H9 (cell line): ENCODE measurements around the gene MARCHF6. TPM values are rescaled to one million over a fixed set of nuclear protein-coding genes. Genes with fewer than 3 reads are reported as not detected.

Experiments
- DNase-seq: peaks from one replicate; pipeline ENCODE4 v3.0.0-alpha.2; 2017
- H2AFZ ChIP-seq: one replicate; pipeline ENCODE4 v1.6.1; 2013; ENCODE audit warnings: mild to moderate bottlenecking, low read length, control low read depth, moderate library complexity
- H2AK5ac ChIP-seq: 2 replicates; pipeline ENCODE4 v1.6.1; 2013; ENCODE audit warnings: low read length, control low read depth, mixed read lengths; ENCODE audit not compliant: insufficient read length
- H2BK120ac ChIP-seq: one replicate; pipeline ENCODE4 v1.6.1; 2013; ENCODE audit warnings: low read depth, mild to moderate bottlenecking, low read length, control low read depth, inconsistent platforms; ENCODE audit not compliant: poor library complexity, severe bottlenecking
- H2BK12ac ChIP-seq: 2 replicates; pipeline ENCODE4 v1.6.1; 2013; ENCODE audit warnings: low read length, control low read depth, mixed read lengths, low read depth; ENCODE audit not compliant: insufficient read length
- H2BK15ac ChIP-seq: 2 replicates; pipeline ENCODE4 v1.6.1; 2013; ENCODE audit warnings: low read depth, low read length, control low read depth
- H2BK20ac ChIP-seq: one replicate; pipeline ENCODE4 v1.6.1; 2013; ENCODE audit warnings: low read depth, mild to moderate bottlenecking, low read length, control low read depth, inconsistent platforms; ENCODE audit not compliant: poor library complexity, severe bottlenecking
- H2BK5ac ChIP-seq: 2 replicates; pipeline ENCODE4 v1.6.1; 2013; ENCODE audit warnings: low read length, control low read depth, mixed read lengths; ENCODE audit not compliant: insufficient read length
- H3K14ac ChIP-seq: 2 replicates; pipeline ENCODE4 v1.6.1; 2013; ENCODE audit warnings: low read length, control low read depth; ENCODE audit not compliant: insufficient read depth
- H3K18ac ChIP-seq: 2 replicates; pipeline ENCODE4 v1.6.1; 2013; ENCODE audit warnings: low read depth, mild to moderate bottlenecking, mixed read lengths, low read length, control low read depth; ENCODE audit not compliant: insufficient read length
- H3K23ac ChIP-seq: 2 replicates; pipeline ENCODE4 v1.6.1; 2013; ENCODE audit warnings: low read length, control low read depth, mixed read lengths, low read depth; ENCODE audit not compliant: insufficient read length
- H3K23me2 ChIP-seq: 2 replicates; pipeline ENCODE4 v1.6.1; 2013; ENCODE audit warnings: low read depth, mild to moderate bottlenecking, mixed read lengths, low read length, control low read depth; ENCODE audit not compliant: insufficient read length, poor library complexity, severe bottlenecking
- H3K27ac ChIP-seq: 2 replicates; pipeline ENCODE4 v1.5.1; 2013; ENCODE audit warnings: low read length, control low read depth, mixed read lengths, low read depth; ENCODE audit not compliant: insufficient read length
- H3K27me3 ChIP-seq: 2 replicates; pipeline ENCODE4 v1.6.1; 2013; ENCODE audit warnings: low read length, control low read depth, inconsistent platforms; ENCODE audit not compliant: insufficient read depth
- H3K4ac ChIP-seq: 2 replicates; pipeline ENCODE4 v1.6.1; 2013; ENCODE audit warnings: low read depth, mild to moderate bottlenecking, control low read depth, inconsistent platforms, low read length, moderate library complexity
- H3K4me1 ChIP-seq: 2 replicates; pipeline ENCODE4 v1.6.1; 2013; ENCODE audit warnings: low read length, control low read depth, inconsistent platforms; ENCODE audit not compliant: insufficient read depth
- H3K4me2 ChIP-seq: 2 replicates; pipeline ENCODE4 v1.6.1; 2013; ENCODE audit warnings: low read length, control low read depth, mixed read lengths; ENCODE audit not compliant: insufficient read length, insufficient read depth
- H3K56ac ChIP-seq: 2 replicates; pipeline ENCODE4 v1.6.1; 2013; ENCODE audit warnings: low read depth, mild to moderate bottlenecking, mixed read lengths, low read length, control low read depth; ENCODE audit not compliant: insufficient read length
- H3K79me1 ChIP-seq: 2 replicates; pipeline ENCODE4 v1.6.1; 2013; ENCODE audit warnings: low read depth, mild to moderate bottlenecking, moderate library complexity, low read length, control low read depth, inconsistent platforms; ENCODE audit not compliant: insufficient read depth, poor library complexity, severe bottlenecking
- H3K79me2 ChIP-seq: 2 replicates; pipeline ENCODE4 v1.6.1; 2013; ENCODE audit warnings: low read length, control low read depth, inconsistent platforms; ENCODE audit not compliant: insufficient read depth
- H3K9ac ChIP-seq: 2 replicates; pipeline ENCODE4 v1.6.1; 2013; ENCODE audit warnings: low read length, control low read depth, mixed read lengths; ENCODE audit not compliant: insufficient read length; ENCODE audit errors: extremely low read depth
- H3K9me3 ChIP-seq: one replicate; pipeline ENCODE4 v1.6.1; 2013; ENCODE audit warnings: low read depth, low read length, inconsistent platforms; ENCODE audit not compliant: control insufficient read depth
- H3T11ph ChIP-seq: one replicate; pipeline ENCODE4 v1.6.1; 2013; ENCODE audit warnings: mild to moderate bottlenecking, low read length, control low read depth, inconsistent platforms
- H4K20me1 ChIP-seq: one replicate; pipeline ENCODE4 v1.6.1; 2013; ENCODE audit not compliant: control insufficient read depth, insufficient read length, insufficient read depth
- H4K5ac ChIP-seq: 2 replicates; pipeline ENCODE4 v1.6.1; 2013; ENCODE audit warnings: low read depth, mild to moderate bottlenecking, mixed read lengths, low read length, control low read depth; ENCODE audit not compliant: insufficient read length
- H4K8ac ChIP-seq: replicated peaks from 2 replicates; pipeline ENCODE4 v1.6.1; 2013; ENCODE audit warnings: low read length, control low read depth, mixed read lengths, low read depth; ENCODE audit not compliant: insufficient read length
- H4K91ac ChIP-seq: 2 replicates; pipeline ENCODE4 v1.6.1; 2013; ENCODE audit warnings: low read depth, mild to moderate bottlenecking, moderate library complexity, mixed read lengths, low read length, control low read depth; ENCODE audit not compliant: insufficient read length
- H3K27ac Mint-ChIP-seq, 3 experiments: 2 replicates in 2 of 3; 3 replicates in 1 of 3; pipeline ENCODE4 v1.8.0; 2020 to 2021; ENCODE audit warnings: mixed read lengths in 3 of 3, mild to moderate bottlenecking in 1 of 3, moderate library complexity in 1 of 3
- H3K27me3 Mint-ChIP-seq: 2 replicates; pipeline ENCODE4 v1.8.0; 2021; ENCODE audit warnings: low read depth, mild to moderate bottlenecking, moderate library complexity, mixed read lengths
- H3K36me3 Mint-ChIP-seq, 3 experiments: 2 replicates in 2 of 3; 3 replicates in 1 of 3; pipeline ENCODE4 v1.8.0; 2020 to 2021; ENCODE audit warnings: low read depth in 3 of 3, mixed read lengths in 3 of 3; ENCODE audit not compliant: insufficient read depth in 1 of 3
- H3K4me1 Mint-ChIP-seq, 2 experiments: 2 replicates each; pipeline ENCODE4 v1.8.0; 2020; ENCODE audit warnings: mixed read lengths in 2 of 2
- H3K4me3 Mint-ChIP-seq, 2 experiments: 2 replicates in 1 of 2; 3 replicates in 1 of 2; pipeline ENCODE4 v1.8.0; 2020 to 2021; ENCODE audit warnings: mild to moderate bottlenecking in 2 of 2, mixed read lengths in 2 of 2, moderate library complexity in 1 of 2
- H3K9me3 Mint-ChIP-seq, 2 experiments: 2 replicates in 1 of 2; 3 replicates in 1 of 2; pipeline ENCODE4 v1.8.0; 2020; ENCODE audit warnings: mild to moderate bottlenecking in 2 of 2, mixed read lengths in 2 of 2, moderate library complexity in 1 of 2
- WGBS: extraction: QIAGEN DNeasy Blood & Tissue Kit; methylation state at CpG from one replicate; pipeline ENCODE4 v1.1.7; 2013; ENCODE audit warnings: missing lambda C conversion rate, low lambda C conversion rate, mixed read lengths; ENCODE audit not compliant: insufficient read length; ENCODE audit errors: extremely low coverage; 5-methylcytosine and 5-hydroxymethylcytosine counted together
- total RNA-seq: library from RNA; stranded (reverse); gene quantifications from 2 replicates; pipeline ENCODE4 v1.2.1, GENCODE V29; 2021
- TF ChIP-seq, protein P1 (sequence below): fragments of 200-600 bp; sonication (generic); conservative IDR thresholded peaks from 3 replicates; pipeline ENCODE4 v1.8.0; 2021; ENCODE audit warnings: antibody characterized with exemption, mild to moderate bottlenecking

The MARCHF6 gene
- total RNA-seq, 1 experiment from 2014 or later, result 118 TPM

DNA sequence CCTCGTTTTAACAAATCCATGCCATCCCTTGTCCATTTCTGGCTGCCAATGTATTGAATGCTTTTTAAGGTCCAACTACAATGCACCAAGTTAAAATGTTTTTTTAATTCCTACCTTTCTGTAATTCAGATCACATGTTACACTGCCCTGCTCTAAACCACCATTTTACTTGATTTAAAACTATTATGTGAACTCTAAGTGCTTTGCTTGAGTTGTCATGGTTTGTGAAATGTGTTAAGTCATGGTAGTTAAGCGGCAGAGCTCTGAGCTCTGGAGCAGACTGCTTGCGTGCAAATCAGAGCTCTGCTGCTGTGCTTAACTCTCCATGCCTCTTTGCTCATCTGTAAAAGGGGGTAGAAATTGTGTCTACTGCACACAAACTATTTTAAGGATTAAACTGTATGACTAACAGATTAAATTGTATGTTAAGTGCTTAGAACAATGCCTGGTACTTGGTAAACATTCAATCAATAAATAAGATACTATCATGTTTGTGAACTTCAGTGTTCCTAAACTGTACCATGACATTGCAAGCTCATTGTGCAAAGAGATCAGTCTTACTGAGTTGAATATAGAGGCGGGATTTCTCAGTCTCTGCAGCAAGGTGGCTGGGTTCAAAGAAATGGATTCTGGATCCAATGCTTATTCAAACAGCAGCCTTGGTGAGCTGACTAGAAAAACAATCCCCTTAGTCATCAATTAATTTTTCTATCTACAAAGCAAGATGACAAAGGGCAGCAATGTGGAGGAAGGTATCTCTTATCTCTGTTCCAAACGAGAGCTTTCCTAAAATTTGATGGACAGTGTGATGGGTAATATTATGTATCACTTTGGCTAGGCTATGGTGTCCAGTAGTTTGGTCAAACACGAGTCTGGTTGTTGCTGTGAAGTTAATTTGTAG, 29.7 kb upstream of the MARCHF6 start:
- H4K20me1 ChIP-seq, result no peaks in the 10 kb centered on the region
- no peaks in the 10 kb centered on the region for H3K79me1 ChIP-seq
- peaks cover 0 to 4% of the 10 kb centered on the region in 2 experiments; a peak in 2 of 4 replicates for H3K4me1 Mint-ChIP-seq
- no peak overlapping the region for H2AK5ac ChIP-seq
- H4K5ac ChIP-seq, result no peak overlapping the region
- peaks cover 9% of the 10 kb centered on the region for H3K27me3 Mint-ChIP-seq
- TF ChIP-seq, protein P1, sequence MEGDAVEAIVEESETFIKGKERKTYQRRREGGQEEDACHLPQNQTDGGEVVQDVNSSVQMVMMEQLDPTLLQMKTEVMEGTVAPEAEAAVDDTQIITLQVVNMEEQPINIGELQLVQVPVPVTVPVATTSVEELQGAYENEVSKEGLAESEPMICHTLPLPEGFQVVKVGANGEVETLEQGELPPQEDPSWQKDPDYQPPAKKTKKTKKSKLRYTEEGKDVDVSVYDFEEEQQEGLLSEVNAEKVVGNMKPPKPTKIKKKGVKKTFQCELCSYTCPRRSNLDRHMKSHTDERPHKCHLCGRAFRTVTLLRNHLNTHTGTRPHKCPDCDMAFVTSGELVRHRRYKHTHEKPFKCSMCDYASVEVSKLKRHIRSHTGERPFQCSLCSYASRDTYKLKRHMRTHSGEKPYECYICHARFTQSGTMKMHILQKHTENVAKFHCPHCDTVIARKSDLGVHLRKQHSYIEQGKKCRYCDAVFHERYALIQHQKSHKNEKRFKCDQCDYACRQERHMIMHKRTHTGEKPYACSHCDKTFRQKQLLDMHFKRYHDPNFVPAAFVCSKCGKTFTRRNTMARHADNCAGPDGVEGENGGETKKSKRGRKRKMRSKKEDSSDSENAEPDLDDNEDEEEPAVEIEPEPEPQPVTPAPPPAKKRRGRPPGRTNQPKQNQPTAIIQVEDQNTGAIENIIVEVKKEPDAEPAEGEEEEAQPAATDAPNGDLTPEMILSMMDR, result no peak
- H3K9ac ChIP-seq, result no peak overlapping the region
- H3K9me3 ChIP-seq, result no peaks in the 10 kb centered on the region
- H3K4me3 Mint-ChIP-seq, result no peak overlapping the region
- no peaks in the 10 kb centered on the region for H3K9me3 Mint-ChIP-seq
- H3K27me3 ChIP-seq, result no peaks in the 10 kb centered on the region
- no peak overlapping the region for H2BK120ac ChIP-seq
- no peak overlapping the region for H3T11ph ChIP-seq
- H3K4me2 ChIP-seq, result no peak overlapping the region
- no peaks in the 10 kb centered on the region for H3K36me3 Mint-ChIP-seq
- no peak overlapping the region for H2BK20ac ChIP-seq
- H3K18ac ChIP-seq, result no peak overlapping the region
- H3K4ac ChIP-seq, result no peak overlapping the region
- no peak overlapping the region for H2BK15ac ChIP-seq
- no peak overlapping the region for H3K27ac ChIP-seq
- H4K8ac ChIP-seq, result no peak overlapping the region
- no peak overlapping the region for H2AFZ ChIP-seq
- H3K14ac ChIP-seq, result no peak overlapping the region
- no peaks in the 10 kb centered on the region; the same call in 1 of the 2 replicates for H3K4me1 ChIP-seq
- H2BK12ac ChIP-seq, result no peak overlapping the region
- no peak overlapping the region for H4K91ac ChIP-seq
- H3K79me2 ChIP-seq, result no peaks in the 10 kb centered on the region
- no peak overlapping the region for H3K23ac ChIP-seq
- H3K23me2 ChIP-seq, result no peaks in the 10 kb centered on the region
- DNase-seq, result no peak
- H2BK5ac ChIP-seq, result no peak overlapping the region
- no peak overlapping the region for H3K27ac Mint-ChIP-seq
- H3K56ac ChIP-seq, result no peak overlapping the region
- WGBS, result no CpG with 5 or more reads among the region's 6 CpGs
